DMS153 (cell line): ENCODE measurements around the gene SYNPR.

ENCODE experiments used
- DNase-seq: peaks from one replicate; lab custom pipeline; 2025; lab: John Stamatoyannopoulos, UW

SYNPR gene

GRCh38 chr3:63473641-63474166, 195.6 kb downstream of the SYNPR start:
- DNase-seq, result no peak

GRCh38 chr3:63474828-63475518, 196.9 kb downstream of the SYNPR start:
- no peak for DNase-seq

- DNase-seq, result no peak
Measured at GRCh38 chr3:63477494-63478129, 199.5 kb downstream of the SYNPR start.

- no peak for DNase-seq
Measured at GRCh38 chr3:63478990-63479660, 201.0 kb downstream of the SYNPR start.

GRCh38 chr3:63479661-63480035, 201.5 kb downstream of the SYNPR start:
- DNase-seq, result no peak

- no peak for DNase-seq
Measured at GRCh38 chr3:63481627-63482026, 203.5 kb downstream of the SYNPR start.

GRCh38 chr3:63482341-63482740, 204.2 kb downstream of the SYNPR start:
- DNase-seq, result no peak

GRCh38 chr3:63492464-63492863, 214.4 kb downstream of the SYNPR start:
- DNase-seq, result no peak

GRCh38 chr3:63493101-63493500, 215.0 kb downstream of the SYNPR start:
- no peak for DNase-seq

- DNase-seq, result no peak
Measured at GRCh38 chr3:63494646-63495045, 216.5 kb downstream of the SYNPR start.

- DNase-seq, result no peak
Measured at GRCh38 chr3:63497641-63498040, 219.5 kb downstream of the SYNPR start.

- no peak for DNase-seq
Measured at GRCh38 chr3:63500196-63500595, 222.1 kb downstream of the SYNPR start.

GRCh38 chr3:63508305-63508704, 230.2 kb downstream of the SYNPR start:
- no peak for DNase-seq

GRCh38 chr3:63508771-63509170, 230.7 kb downstream of the SYNPR start:
- DNase-seq, result no peak

GRCh38 chr3:63513791-63514190, 235.7 kb downstream of the SYNPR start:
- DNase-seq, result no peak

- DNase-seq, result no peak
Measured at GRCh38 chr3:63514678-63515077, 236.6 kb downstream of the SYNPR start.

GRCh38 chr3:63519426-63519825, 241.3 kb downstream of the SYNPR start:
- DNase-seq, result no peak

GRCh38 chr3:63521657-63522056, 243.5 kb downstream of the SYNPR start:
- no peak for DNase-seq

GRCh38 chr3:63523100-63523499, 245.0 kb downstream of the SYNPR start:
- DNase-seq, result no peak

- DNase-seq, result no peak
Measured at GRCh38 chr3:63528325-63529000, 250.4 kb downstream of the SYNPR start.

- DNase-seq, result no peak
Measured at GRCh38 chr3:63532521-63532920, 254.4 kb downstream of the SYNPR start.

- DNase-seq, result no peak
Measured at GRCh38 chr3:63538919-63539318, 260.8 kb downstream of the SYNPR start.

GRCh38 chr3:63555767-63556166, 277.7 kb downstream of the SYNPR start:
- no peak for DNase-seq
